Central memory CD8-positive, alpha-beta T cell (primary cell): Measurements from ENCODE around the gene KSR2.

ENCODE experiments used
- ATAC-seq: fragments of 150-1000 bp; cut with Tn5 transposase; replicated peaks from 2 replicates; pipeline ENCODE4 v1.10.0; 2022; ENCODE audit warnings: mild to moderate bottlenecking, moderate FRiP score, moderate number of reproducible peaks; ENCODE audit not compliant: poor library complexity, severe bottlenecking; ENCODE audit errors: extremely low read depth
- DNase-seq, 2 donors: peaks; one replicate each; pipeline ENCODE4 v3.0.0; 2021; ENCODE audit warnings: low spot score in 2 of 2
- H3K27ac Mint-ChIP-seq: one replicate; pipeline ENCODE4 v1.8.0; 2022; ENCODE audit warnings: low read depth, mild to moderate bottlenecking, moderate library complexity, mixed read lengths
- H3K27me3 Mint-ChIP-seq: one replicate; pipeline ENCODE4 v1.8.0; 2022; ENCODE audit warnings: mixed read lengths
- H3K36me3 Mint-ChIP-seq: one replicate; pipeline ENCODE4 v1.8.0; 2022; ENCODE audit warnings: mild to moderate bottlenecking, moderate library complexity, mixed read lengths; ENCODE audit not compliant: insufficient read depth
- H3K4me1 Mint-ChIP-seq: one replicate; pipeline ENCODE4 v1.8.0; 2022; ENCODE audit warnings: mixed read lengths
- H3K4me3 Mint-ChIP-seq: one replicate; pipeline ENCODE4 v1.8.0; 2022; ENCODE audit warnings: mild to moderate bottlenecking, moderate library complexity, mixed read lengths
- H3K9me3 Mint-ChIP-seq: one replicate; pipeline ENCODE4 v1.8.0; 2022; ENCODE audit warnings: mixed read lengths

The KSR2 gene

GRCh38 chr12:117936722-117937484 is 31.9 kb downstream of the KSR2 start:
- Mint-ChIP-seq H3K36me3 (peaks cover 2% of the 10 kb centered on the region), H3K4me3 (no peak overlapping the region), H3K27ac (no peak overlapping the region), H3K4me1 (no peaks in the 10 kb centered on the region), H3K27me3 (peaks cover 42% of the 10 kb centered on the region), H3K9me3 (no peaks in the 10 kb centered on the region)
- DNase-seq (no peak), ATAC-seq (no peak)

- H3K9me3 Mint-ChIP-seq, result no peaks in the 10 kb centered on the region
- no peaks in the 10 kb centered on the region for H3K4me1 Mint-ChIP-seq
- H3K27me3 Mint-ChIP-seq, result peaks cover 16% of the 10 kb centered on the region
- H3K27ac Mint-ChIP-seq, result no peak overlapping the region
- H3K36me3 Mint-ChIP-seq, result no peaks in the 10 kb centered on the region
- H3K4me3 Mint-ChIP-seq, result no peak overlapping the region
- DNase-seq, result no peak
- no peak for ATAC-seq
Measured at GRCh38 chr12:117933545-117933944, 35.2 kb downstream of the KSR2 start.

GRCh38 chr12:117926391-117926899 is 42.3 kb downstream of the KSR2 start:
- no peaks in the 10 kb centered on the region for H3K9me3 Mint-ChIP-seq
- no peak overlapping the region for H3K27ac Mint-ChIP-seq
- no peaks in the 10 kb centered on the region for H3K4me1 Mint-ChIP-seq
- ATAC-seq, result no peak
- H3K4me3 Mint-ChIP-seq, result no peak overlapping the region
- no peak for DNase-seq
- no peaks in the 10 kb centered on the region for H3K36me3 Mint-ChIP-seq
- peaks cover 25% of the 10 kb centered on the region for H3K27me3 Mint-ChIP-seq

- ATAC-seq, result no peak
- DNase-seq, result no peak
- peaks cover 40% of the 10 kb centered on the region for H3K27me3 Mint-ChIP-seq
- no peak overlapping the region for H3K27ac Mint-ChIP-seq
- H3K9me3 Mint-ChIP-seq, result no peaks in the 10 kb centered on the region
- no peaks in the 10 kb centered on the region for H3K4me1 Mint-ChIP-seq
- H3K36me3 Mint-ChIP-seq, result no peaks in the 10 kb centered on the region
- H3K4me3 Mint-ChIP-seq, result no peak overlapping the region
Measured at GRCh38 chr12:117921929-117922777, 46.6 kb downstream of the KSR2 start.

GRCh38 chr12:117919479-117919878 is 49.3 kb downstream of the KSR2 start:
- Mint-ChIP-seq H3K4me3 (no peak overlapping the region), H3K4me1 (no peaks in the 10 kb centered on the region), H3K27ac (no peak overlapping the region), H3K9me3 (no peaks in the 10 kb centered on the region), H3K27me3 (peaks cover 40% of the 10 kb centered on the region), H3K36me3 (no peaks in the 10 kb centered on the region)
- ATAC-seq (no peak), DNase-seq (no peak)

GRCh38 chr12:117914686-117915085 is 54.1 kb downstream of the KSR2 start:
- H3K4me1 Mint-ChIP-seq, result no peaks in the 10 kb centered on the region
- H3K9me3 Mint-ChIP-seq, result peaks cover 5% of the 10 kb centered on the region
- ATAC-seq (no peak), DNase-seq (no peak)
- no peaks in the 10 kb centered on the region for H3K36me3 Mint-ChIP-seq
- no peak overlapping the region for H3K27ac Mint-ChIP-seq
- peaks cover 25% of the 10 kb centered on the region for H3K27me3 Mint-ChIP-seq
- no peak overlapping the region for H3K4me3 Mint-ChIP-seq

- Mint-ChIP-seq H3K9me3 (peaks cover 5% of the 10 kb centered on the region), H3K27me3 (peaks cover 16% of the 10 kb centered on the region), H3K27ac (no peak overlapping the region), H3K4me1 (no peaks in the 10 kb centered on the region), H3K4me3 (no peak overlapping the region), H3K36me3 (no peaks in the 10 kb centered on the region)
- no peak for ATAC-seq
- DNase-seq, result no peak
Measured at GRCh38 chr12:117912756-117913155, 56.0 kb downstream of the KSR2 start.

- peaks cover 7% of the 10 kb centered on the region for H3K27me3 Mint-ChIP-seq
- no peaks in the 10 kb centered on the region for H3K4me1 Mint-ChIP-seq
- H3K36me3 Mint-ChIP-seq, result no peaks in the 10 kb centered on the region
- H3K27ac Mint-ChIP-seq, result no peak overlapping the region
- ATAC-seq (no peak), DNase-seq (no peak)
- H3K4me3 Mint-ChIP-seq, result no peak overlapping the region
- peaks cover 5% of the 10 kb centered on the region for H3K9me3 Mint-ChIP-seq
Measured at GRCh38 chr12:117908411-117908810, 60.4 kb downstream of the KSR2 start.

GRCh38 chr12:117907108-117907689 is 61.6 kb downstream of the KSR2 start:
- H3K4me3 Mint-ChIP-seq, result no peak overlapping the region
- no peak overlapping the region for H3K27ac Mint-ChIP-seq
- no peak for ATAC-seq

GRCh38 chr12:117904051-117904450 is 64.7 kb downstream of the KSR2 start:
- ATAC-seq, result no peak
- no peaks in the 10 kb centered on the region for H3K36me3 Mint-ChIP-seq
- no peak for DNase-seq
- H3K4me1 Mint-ChIP-seq, result no peaks in the 10 kb centered on the region
- H3K4me3 Mint-ChIP-seq, result no peak overlapping the region
- no peak overlapping the region for H3K27ac Mint-ChIP-seq
- H3K9me3 Mint-ChIP-seq, result no peaks in the 10 kb centered on the region
- no peaks in the 10 kb centered on the region for H3K27me3 Mint-ChIP-seq

More at GRCh38 chr12:117907108-117907689, 61.6 kb downstream of the KSR2 start:
- no peaks in the 10 kb centered on the region for H3K4me1 Mint-ChIP-seq
- H3K9me3 Mint-ChIP-seq, result peaks cover 5% of the 10 kb centered on the region
- DNase-seq, result no peak
- H3K36me3 Mint-ChIP-seq, result no peaks in the 10 kb centered on the region
- no peaks in the 10 kb centered on the region for H3K27me3 Mint-ChIP-seq

- DNase-seq, result no peak
- Mint-ChIP-seq H3K36me3 (no peaks in the 10 kb centered on the region), H3K27me3 (no peaks in the 10 kb centered on the region), H3K4me3 (no peak overlapping the region), H3K27ac (no peak overlapping the region), H3K4me1 (no peaks in the 10 kb centered on the region), H3K9me3 (no peaks in the 10 kb centered on the region)
- no peak for ATAC-seq
Measured at GRCh38 chr12:117903110-117903840, 65.5 kb downstream of the KSR2 start.

- DNase-seq, result no peak
- Mint-ChIP-seq H3K9me3 (no peaks in the 10 kb centered on the region), H3K27me3 (no peaks in the 10 kb centered on the region)
Measured at GRCh38 chr12:117901631-117902030, 67.2 kb downstream of the KSR2 start.

More at GRCh38 chr12:117901631-117902030, 67.2 kb downstream of the KSR2 start:
- Mint-ChIP-seq H3K36me3 (no peaks in the 10 kb centered on the region), H3K4me3 (no peak overlapping the region), H3K4me1 (no peaks in the 10 kb centered on the region), H3K27ac (no peak overlapping the region)
- ATAC-seq, result no peak
